Measurements from ENCODE around the gene ZNF789. TPM values are rescaled to one million over a fixed set of nuclear protein-coding genes. Genes with fewer than 3 reads are reported as not detected.
"Not testable (repeated sequence)": the region's sequence is repeated elsewhere in the genome, so short reads cannot be mapped to it uniquely, and the experiment has no call there.

ZNF789 gene
- total RNA-seq: 9.3 and 11.7 TPM in 2 replicates

DNA sequence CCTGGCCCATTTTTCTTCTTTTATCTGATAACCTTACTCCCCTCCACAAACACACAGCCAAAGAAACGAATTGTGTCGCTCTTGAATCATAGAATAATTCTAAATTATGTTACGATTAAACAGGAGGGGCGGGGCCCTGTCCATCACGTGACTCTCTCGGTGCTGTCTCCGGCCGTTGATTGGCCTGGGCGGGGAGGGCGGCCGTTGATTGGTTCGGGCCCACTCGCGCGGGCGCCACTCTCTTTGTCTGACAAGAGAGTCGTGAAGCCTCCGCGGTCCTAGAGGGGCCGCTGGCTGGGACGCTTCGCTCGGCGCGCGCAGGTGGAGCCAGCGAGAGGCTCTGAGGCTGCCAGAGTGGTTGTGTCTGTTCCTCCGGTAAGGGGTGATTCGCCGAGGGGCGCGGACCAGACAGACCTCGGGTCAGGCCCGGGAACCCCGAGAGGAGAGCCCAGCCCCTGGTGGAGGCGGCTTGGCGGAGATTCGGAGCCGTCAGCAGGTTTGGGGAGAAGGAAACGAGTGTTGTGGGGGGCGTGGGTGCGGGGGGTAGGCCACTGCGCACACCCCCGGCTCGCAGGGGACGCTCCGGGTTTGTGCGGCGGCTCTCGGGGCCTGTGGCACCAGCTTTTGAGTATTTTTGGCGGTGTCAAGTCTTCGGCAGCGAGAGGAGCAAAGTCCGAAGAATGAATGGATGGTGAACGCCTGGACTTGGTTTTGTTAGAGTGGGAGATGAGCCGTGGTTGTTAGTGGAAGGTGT, at the start of gene ZNF789:
ZNF789 (plus strand) TSS at position 330 of the 754 bp plus-strand sequence. CDS start 3,567 bp downstream, outside the sequence.
- peak; percentile 97 for DNase-seq (ENCODE audit: low read depth)
- TF ChIP-seq, protein P1, sequence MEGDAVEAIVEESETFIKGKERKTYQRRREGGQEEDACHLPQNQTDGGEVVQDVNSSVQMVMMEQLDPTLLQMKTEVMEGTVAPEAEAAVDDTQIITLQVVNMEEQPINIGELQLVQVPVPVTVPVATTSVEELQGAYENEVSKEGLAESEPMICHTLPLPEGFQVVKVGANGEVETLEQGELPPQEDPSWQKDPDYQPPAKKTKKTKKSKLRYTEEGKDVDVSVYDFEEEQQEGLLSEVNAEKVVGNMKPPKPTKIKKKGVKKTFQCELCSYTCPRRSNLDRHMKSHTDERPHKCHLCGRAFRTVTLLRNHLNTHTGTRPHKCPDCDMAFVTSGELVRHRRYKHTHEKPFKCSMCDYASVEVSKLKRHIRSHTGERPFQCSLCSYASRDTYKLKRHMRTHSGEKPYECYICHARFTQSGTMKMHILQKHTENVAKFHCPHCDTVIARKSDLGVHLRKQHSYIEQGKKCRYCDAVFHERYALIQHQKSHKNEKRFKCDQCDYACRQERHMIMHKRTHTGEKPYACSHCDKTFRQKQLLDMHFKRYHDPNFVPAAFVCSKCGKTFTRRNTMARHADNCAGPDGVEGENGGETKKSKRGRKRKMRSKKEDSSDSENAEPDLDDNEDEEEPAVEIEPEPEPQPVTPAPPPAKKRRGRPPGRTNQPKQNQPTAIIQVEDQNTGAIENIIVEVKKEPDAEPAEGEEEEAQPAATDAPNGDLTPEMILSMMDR (IDR thresholded peaks at IDR 0.05; ENCODE audit: insufficient read depth, low read depth, low read length): no peak
- peak within 1 kb of the TSS; percentile 97 for H3K4me3 ChIP-seq (ENCODE audit: low read depth, low read length)

GRCh38 chr7:99424932-99425730, 47.6 kb upstream of the ZNF789 start:
- DNase-seq (ENCODE audit: low read depth): no peak
- TF ChIP-seq, protein P1 (IDR thresholded peaks at IDR 0.05; ENCODE audit: insufficient read depth, low read depth, low read length): no peak
- no peak overlapping the region for H3K4me3 ChIP-seq (ENCODE audit: low read depth, low read length)

GRCh38 chr7:99428972-99429566, 43.6 kb upstream of the ZNF789 start:
- no peak for DNase-seq (ENCODE audit: low read depth)
- TF ChIP-seq, protein P1 (IDR thresholded peaks at IDR 0.05; ENCODE audit: insufficient read depth, low read depth, low read length): no peak
- no peak overlapping the region for H3K4me3 ChIP-seq (ENCODE audit: low read depth, low read length)

DNA sequence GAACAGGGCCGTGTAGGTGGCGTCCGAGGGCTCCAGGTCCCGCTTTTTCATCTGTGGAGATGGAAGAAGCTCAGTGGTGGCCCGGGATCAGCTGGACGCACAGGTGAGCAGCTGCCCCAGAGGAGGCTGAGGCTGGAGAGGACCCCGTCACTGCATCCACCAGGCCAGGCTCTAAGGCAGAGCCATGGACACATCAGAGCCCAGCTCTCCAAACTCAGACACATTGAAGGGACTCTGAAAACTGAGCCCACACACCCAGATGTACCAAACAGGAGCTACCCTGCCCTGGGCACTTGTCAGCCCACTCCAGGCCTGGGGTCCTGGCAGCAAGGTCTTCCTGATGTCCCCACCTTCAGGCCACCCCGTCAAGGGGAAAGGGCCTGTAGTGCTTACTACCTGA, 42.9 kb upstream of the ZNF789 start:
- H3K4me3 ChIP-seq (ENCODE audit: low read depth, low read length): no peak overlapping the region
- TF ChIP-seq, protein P1 (IDR thresholded peaks at IDR 0.05; ENCODE audit: insufficient read depth, low read depth, low read length): no peak
- DNase-seq (ENCODE audit: low read depth): no peak

GRCh38 chr7:99431756-99432540, 40.7 kb upstream of the ZNF789 start:
- not testable (repeated sequence) for H3K4me3 ChIP-seq (ENCODE audit: low read depth, low read length); DNase-seq (ENCODE audit: low read depth)

GRCh38 chr7:99433158-99433557, 39.5 kb upstream of the ZNF789 start:
- no peak overlapping the region for H3K4me3 ChIP-seq (ENCODE audit: low read depth, low read length)
- TF ChIP-seq, protein P1 (IDR thresholded peaks at IDR 0.05; ENCODE audit: insufficient read depth, low read depth, low read length): no peak
- no peak for DNase-seq (ENCODE audit: low read depth)

Measured in fibroblast of villous mesenchyme (primary cell).